Measurements from ENCODE around the gene GTF3A.

DNA sequence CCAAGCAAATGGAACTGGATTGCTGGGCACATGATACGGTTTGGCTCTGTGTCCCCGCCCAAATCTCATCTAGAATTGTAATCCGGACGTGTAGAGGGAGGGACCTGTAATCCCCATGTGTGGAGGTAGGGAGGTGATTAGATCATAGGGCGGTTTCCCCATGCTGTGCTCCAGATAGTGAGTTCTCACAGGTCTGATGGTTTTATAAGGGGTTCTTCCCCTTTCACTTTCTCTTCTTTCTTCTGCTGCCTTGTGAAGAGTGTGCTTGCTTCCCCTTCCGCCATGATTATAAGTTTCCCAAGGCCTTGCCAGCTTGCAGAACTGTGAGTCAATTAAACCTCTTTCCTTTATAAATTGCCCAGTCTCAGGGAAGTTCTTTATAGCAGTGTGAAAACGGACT, 58.6 kb downstream of the GTF3A start:
- TF ChIP-seq, protein P1, sequence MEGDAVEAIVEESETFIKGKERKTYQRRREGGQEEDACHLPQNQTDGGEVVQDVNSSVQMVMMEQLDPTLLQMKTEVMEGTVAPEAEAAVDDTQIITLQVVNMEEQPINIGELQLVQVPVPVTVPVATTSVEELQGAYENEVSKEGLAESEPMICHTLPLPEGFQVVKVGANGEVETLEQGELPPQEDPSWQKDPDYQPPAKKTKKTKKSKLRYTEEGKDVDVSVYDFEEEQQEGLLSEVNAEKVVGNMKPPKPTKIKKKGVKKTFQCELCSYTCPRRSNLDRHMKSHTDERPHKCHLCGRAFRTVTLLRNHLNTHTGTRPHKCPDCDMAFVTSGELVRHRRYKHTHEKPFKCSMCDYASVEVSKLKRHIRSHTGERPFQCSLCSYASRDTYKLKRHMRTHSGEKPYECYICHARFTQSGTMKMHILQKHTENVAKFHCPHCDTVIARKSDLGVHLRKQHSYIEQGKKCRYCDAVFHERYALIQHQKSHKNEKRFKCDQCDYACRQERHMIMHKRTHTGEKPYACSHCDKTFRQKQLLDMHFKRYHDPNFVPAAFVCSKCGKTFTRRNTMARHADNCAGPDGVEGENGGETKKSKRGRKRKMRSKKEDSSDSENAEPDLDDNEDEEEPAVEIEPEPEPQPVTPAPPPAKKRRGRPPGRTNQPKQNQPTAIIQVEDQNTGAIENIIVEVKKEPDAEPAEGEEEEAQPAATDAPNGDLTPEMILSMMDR (conservative IDR thresholded peaks at IDR 0.05; ENCODE audit: low read depth, low read length): no peak
- TF ChIP-seq POLR2A (IDR thresholded peaks at IDR 0.05; ENCODE audit: low read depth, low read length): no peak
- TF ChIP-seq RAD21 (IDR thresholded peaks at IDR 0.05; ENCODE audit: low read length): no peak
- TF ChIP-seq, protein P2, sequence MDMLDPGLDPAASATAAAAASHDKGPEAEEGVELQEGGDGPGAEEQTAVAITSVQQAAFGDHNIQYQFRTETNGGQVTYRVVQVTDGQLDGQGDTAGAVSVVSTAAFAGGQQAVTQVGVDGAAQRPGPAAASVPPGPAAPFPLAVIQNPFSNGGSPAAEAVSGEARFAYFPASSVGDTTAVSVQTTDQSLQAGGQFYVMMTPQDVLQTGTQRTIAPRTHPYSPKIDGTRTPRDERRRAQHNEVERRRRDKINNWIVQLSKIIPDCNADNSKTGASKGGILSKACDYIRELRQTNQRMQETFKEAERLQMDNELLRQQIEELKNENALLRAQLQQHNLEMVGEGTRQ (IDR thresholded peaks at IDR 0.05; ENCODE audit: low read depth, low read length): no peak
- no peak for TF ChIP-seq CEBPB (IDR thresholded peaks at IDR 0.05; ENCODE audit: low read depth, low read length)
- no peak for TF ChIP-seq BHLHE40 (IDR thresholded peaks at IDR 0.05; ENCODE audit: low read depth, low read length)
- TF ChIP-seq MAFK (IDR thresholded peaks at IDR 0.05; ENCODE audit: low read depth, low read length): no peak
- no peak for TF ChIP-seq RFX5 (IDR thresholded peaks at IDR 0.05; ENCODE audit: low read depth, low read length)
- TF ChIP-seq MAZ (IDR thresholded peaks at IDR 0.05; ENCODE audit: borderline replicate concordance, low read depth, low read length): no peak
- no peak for TF ChIP-seq SMC3 (IDR thresholded peaks at IDR 0.05; ENCODE audit: low read depth, low read length)
- no peak for TF ChIP-seq CHD1 (IDR thresholded peaks at IDR 0.05; ENCODE audit: low read depth, low read length)
- no peak for TF ChIP-seq RCOR1 (IDR thresholded peaks at IDR 0.05; ENCODE audit: insufficient replicate concordance, low read length)
- TF ChIP-seq, protein P3, sequence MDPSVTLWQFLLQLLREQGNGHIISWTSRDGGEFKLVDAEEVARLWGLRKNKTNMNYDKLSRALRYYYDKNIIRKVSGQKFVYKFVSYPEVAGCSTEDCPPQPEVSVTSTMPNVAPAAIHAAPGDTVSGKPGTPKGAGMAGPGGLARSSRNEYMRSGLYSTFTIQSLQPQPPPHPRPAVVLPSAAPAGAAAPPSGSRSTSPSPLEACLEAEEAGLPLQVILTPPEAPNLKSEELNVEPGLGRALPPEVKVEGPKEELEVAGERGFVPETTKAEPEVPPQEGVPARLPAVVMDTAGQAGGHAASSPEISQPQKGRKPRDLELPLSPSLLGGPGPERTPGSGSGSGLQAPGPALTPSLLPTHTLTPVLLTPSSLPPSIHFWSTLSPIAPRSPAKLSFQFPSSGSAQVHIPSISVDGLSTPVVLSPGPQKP (IDR thresholded peaks at IDR 0.05; ENCODE audit: borderline replicate concordance, low read depth, low read length): no peak

Data from IMR-90 (cell line).